GM18909 (cell line): ENCODE data around the gene PGBD5.

ENCODE experiments used
- ATAC-seq: cut with Tn5 transposase; IDR thresholded peaks from one replicate; pipeline ENCODE4 v1.9.1; 2021; ENCODE audit warnings: mild to moderate bottlenecking; ENCODE audit not compliant: unreplicated experiment, poor library complexity

PGBD5 gene

DNA sequence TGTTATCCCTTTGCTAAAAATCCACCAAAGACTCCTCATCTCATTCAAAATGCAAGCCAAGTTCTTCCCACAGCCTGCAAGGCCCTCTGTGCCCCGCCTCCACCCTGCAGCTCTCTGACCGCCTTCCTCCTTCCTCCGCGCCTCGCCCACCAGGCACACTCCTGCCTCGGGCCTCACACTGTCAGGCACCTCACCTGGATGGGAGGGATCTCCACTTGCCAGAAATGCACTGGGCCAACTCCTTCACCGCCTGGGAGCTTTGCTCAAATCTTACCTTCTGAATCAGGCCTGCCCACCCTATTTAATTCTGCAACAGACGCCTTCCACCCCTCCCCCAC, 26.2 kb downstream of the PGBD5 start:
- no peak for ATAC-seq

DNA sequence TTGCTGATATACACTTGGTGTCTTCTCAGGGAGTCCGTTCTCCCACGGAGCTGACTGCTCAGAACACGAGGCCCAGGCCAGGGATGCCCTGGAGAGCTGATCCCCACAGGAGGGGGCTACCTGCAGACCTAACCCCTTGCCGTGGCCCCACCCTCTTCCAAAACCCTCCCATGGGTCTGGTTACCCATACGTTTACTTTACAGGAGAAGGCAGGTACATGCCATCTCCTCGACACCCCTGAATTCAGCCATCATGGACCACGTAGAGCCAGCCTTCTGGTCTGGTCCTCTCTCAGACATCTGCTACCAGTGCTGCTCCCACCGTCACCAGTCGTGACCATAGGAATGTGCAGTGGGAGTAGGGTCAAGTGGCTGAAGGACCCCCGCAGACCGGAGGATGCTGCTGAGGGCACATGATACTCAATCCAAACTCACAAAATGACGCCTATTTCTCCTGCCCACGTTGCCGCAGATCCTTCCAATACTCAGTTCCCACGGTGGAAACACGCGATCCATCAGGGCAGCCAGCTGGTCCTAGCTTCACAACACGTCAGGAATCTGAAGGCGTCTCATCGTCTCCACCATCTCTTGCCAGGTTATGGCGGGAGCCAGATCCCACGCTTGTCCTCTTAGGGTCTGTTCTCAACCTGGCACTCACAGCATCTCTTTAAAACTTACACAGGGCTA, 26.7 kb downstream of the PGBD5 start:
- ATAC-seq, result no peak

DNA sequence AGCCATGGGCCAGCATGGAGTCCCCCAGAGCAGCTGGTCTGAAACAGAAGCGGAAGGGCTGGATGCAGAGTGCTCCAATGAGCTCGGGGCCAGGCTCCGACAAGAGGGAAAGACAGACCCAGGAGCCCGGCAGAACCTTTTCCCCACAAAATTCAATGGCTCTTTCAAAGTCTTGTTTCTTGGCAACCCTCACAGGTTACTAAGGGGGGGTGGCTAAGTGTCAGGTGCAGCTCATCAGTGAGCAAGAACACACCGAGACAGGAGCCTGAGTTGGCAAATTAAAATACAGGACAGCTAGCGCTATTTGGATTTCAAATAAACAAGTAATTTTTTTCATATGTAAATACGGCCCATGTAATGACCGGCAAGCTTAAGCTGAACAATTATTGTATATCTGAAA, 27.3 kb downstream of the PGBD5 start:
- ATAC-seq, result no peak

DNA sequence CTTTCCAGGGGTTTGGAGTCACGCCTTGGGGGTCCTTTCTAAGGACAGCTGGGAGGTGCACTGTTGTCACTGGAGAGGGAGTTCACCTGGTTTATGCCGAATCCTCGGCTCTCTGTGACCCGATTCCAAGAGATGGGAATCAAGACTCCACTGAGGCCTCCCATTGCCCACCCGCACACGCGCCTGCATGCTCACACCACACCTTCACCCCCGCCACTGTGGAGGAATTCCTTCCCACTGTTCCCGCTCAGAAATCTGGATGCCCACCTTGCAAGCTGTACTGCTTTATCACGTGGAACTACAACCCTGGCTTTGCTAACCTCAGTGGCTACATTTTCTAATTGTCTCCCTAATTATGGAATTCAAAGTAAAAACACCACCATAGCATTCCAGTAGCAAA, 29.2 kb downstream of the PGBD5 start:
- ATAC-seq, result no peak

DNA sequence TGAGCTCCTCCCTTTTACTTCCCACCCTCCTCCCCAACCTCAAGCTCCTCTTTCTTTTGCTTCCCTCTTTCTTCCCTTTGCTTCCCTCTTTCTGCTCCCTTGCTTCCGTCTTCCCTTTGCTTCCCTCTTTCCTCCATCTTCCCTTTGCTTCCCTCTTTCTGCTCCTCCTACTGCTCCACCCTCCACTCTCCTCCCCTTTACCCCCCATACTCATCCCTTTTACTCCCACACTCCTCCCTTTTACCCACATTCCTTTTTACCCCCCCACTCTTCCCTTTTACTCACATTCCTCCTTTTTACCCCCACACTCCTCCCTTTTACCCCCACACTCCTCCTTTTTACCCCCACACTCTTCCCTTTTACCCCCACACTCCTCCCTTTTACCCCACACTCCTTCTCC, 30.2 kb downstream of the PGBD5 start:
- no peak for ATAC-seq

DNA sequence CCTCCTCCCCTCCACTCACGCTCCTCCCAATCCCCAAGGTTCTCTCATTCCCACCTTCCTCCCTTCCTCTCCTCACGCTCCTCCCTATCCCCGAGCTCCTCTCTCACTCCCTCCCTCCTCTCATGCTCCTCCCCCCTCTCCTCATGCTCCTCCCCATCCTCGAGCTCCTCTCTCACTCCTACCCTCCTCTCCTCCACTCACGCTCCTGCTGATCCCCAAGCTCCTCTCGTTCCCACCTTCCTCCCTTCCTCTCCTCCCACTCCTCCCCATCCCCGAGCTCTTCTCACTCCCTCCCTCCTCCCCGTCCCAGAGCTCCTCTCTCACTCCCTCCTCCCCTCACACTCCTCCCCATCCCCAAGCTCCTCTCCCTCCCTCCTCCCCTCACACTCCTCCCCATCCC, 31.4 kb downstream of the PGBD5 start:
- ATAC-seq, result no peak

DNA sequence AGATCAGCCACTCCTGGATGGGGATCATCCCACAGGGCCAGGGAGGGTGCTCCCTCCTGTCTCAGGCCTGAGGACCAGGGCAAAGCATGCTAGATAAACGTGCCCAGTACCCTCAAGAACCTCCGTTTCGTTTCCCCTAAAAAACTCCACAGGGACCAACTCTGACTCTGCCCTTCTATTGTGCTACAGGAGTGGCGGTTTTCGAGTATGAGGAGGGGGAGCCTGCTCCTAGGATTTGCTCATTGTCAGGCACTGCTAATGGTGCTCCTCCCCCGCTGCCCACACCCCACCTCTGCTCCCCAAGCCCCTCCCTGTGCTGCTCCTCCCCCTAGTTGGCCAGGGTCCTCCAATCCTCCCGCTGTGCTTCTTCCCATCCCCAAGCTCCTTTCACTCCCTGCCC, 32.0 kb downstream of the PGBD5 start:
- no peak for ATAC-seq

DNA sequence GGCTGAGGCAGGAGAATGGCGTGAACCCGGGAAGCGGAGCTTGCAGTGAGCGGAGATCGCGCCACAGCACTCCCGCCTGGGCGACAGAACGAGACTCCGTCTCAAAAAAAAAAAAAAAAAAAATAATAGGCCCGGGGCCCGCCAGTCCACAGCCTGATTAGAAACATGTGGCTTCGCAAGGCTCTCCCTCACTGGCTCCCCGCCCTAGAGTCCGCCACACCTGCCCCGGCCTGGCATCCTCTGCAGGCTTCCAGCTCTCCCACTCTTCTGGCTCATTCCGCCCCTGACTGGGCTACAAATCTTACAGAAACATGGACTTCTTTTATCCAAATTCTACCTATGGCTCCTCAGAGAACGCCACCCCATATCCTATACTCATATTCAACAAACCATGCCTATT, 32.4 kb downstream of the PGBD5 start:
- no peak for ATAC-seq

DNA sequence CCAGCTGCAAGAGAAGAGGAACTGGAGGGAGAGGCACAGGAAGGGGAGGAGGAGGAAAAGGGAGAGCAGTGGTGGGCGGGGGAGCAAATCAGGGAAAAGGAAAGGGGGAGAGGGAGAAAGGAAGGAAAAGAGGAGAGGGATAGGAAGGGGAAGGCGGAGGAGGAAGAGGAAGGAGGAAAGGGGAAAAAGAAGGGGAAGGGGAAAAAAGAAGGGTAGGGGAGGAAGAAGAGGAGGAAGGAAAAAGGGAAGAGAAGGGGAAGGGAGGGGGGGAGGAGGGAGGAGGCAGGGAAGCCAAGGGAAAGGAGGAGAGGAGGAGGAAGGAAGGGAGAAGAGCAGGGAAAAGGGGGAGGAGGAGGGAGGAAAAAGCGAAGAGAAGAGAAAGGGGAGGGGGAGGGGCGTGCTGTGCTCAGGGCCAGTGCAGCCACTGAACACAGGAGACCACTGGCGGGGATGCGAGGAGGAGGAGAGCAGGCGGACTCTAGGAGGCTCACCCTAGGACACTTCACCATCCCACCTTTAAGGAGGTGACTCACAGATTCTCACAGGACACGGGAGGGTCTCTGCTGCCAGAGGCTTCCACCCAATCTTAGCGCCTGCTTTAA, 33.1 kb downstream of the PGBD5 start:
- no peak for ATAC-seq

DNA sequence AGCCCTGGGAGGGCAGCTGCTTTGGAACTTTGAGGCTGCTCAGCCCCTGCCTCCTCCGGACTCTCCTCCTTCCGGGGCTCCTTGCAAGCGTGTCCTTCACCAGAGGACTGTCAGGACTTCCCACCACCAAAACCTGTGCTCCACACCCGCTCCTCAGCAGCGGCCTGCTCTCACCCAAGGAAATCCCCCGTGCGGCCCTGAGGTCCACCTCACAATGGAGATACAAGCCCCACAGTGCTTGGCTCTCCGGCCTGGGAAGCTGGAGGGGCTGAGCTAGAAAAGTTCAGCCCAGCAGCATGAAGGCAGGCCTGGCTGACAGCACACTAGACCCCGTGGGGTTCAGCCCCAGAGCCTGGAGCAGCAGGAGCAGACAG, 33.6 kb downstream of the PGBD5 start:
- ATAC-seq, result no peak

DNA sequence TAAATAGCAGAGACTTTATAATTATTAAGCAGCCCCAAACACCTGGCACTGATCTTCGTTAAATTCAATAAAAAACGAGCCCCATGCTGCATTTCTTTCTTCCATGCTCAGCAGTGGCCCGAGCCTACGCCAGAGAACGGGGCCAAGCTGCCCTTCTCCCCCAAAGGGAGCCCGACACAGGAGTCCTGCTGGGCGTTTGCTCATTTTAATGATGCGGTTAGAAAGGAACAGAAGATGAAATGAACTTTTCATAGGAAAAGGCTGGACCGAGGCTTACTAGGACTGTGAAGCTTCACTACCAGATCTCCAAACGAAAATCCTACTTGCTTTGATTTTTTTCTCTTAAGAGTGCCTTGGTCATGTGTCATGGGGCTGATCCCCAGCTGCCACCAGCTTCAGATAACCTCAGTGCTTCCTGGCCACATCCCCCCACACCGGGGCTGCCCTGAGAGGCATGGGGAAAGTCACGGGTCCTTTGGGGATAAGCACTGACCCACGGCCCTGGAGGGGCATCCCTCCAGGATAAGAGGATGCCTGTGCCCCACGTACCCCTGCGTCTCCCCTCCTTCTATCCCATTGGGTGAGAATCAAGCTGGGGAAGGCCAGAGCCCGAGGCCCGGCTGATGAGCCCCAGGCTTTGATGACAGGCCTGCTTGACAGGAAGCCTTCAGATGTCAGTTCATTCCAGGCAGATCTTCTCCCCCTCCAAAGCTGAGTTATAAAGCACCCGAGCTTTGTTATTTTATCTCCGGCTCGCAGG, 34.2 kb downstream of the PGBD5 start:
- ATAC-seq, result no peak

DNA sequence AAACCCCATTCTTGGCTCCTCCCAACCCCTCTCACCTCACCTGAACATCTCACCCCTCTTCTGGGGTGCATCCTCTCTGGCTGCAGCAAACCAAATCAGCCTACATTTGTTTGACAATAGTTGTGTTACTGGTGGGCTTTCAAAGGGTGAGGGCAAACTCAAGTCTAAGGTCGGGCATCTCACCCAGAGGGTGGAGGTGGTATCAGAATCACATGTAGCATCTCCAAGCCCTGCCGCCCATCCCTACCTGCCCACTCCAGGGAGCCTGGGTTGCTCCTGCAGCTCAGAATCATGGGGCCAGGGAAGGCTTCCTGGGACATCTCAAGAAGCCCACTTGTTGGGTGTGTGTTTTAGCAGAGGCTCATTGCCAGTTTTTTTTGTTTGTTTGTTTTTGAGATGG, 35.8 kb downstream of the PGBD5 start:
- ATAC-seq, result no peak

DNA sequence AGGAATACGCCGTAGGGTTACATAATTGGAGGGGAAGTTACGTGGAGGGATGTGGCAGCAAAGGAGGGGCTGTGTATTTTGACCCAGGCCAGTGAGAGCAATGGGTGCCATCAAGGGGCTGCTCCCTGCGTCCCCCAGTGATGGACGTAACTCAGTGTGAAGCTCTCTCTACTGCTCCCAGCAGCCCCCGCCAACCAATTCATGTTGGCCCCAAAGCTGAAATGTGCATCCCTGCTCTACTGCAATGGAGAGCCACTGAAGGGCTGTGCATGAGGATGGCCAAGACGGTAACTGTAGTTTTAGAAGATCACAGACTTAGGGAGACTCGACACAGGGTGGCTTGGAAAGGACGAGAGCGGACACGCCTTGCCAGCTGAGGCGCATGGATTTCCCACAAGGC, 38.3 kb downstream of the PGBD5 start:
- ATAC-seq, result no peak

DNA sequence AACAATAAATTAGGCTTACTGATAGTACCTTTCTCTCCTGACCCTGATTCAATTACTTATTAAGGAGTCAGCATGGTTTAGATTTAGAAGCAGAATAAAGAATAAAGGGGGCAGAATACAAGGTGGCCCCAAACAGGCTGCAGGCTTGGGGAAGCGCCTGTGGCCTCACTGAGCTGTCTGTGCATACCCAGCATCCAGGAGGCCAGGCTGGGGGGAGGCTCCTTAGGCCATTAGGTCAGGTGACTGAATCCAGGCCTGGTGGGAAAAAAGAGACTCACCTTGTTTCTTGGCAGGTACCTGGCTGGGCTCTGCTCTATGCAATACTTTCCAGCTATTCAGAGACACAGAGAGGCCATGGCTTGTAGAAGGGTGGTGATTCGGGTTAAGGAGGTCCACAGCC, 38.8 kb downstream of the PGBD5 start:
- ATAC-seq, result no peak

DNA sequence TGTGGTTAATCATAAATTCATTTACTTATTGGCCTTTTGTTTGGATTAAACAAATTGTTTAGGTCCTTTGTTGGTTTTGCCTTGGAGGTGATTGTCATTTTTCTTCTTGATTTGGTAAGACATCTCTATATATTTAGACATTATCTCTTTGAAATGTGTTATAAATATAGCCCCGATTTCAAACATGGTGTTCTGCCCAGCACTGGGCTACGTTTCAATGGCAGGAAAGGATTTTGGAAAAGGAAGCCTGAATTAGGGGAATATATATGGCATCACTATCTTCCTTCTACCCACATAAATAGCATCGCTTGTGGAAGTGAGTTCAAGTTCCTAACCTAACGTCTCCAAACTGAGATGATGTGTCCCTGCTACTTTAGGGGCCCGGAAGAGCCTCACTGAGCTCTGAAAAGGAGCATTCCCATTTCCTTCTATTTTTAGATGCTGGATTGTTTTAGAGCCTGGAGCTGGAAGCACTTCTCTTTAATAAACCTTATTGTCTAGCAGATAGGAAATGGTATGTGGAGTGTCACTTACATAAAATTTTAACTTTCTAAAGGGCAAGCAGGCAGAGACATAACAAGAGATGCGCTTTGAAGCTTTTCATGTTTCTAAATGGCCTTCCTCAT, 39.4 kb downstream of the PGBD5 start:
- no peak for ATAC-seq

DNA sequence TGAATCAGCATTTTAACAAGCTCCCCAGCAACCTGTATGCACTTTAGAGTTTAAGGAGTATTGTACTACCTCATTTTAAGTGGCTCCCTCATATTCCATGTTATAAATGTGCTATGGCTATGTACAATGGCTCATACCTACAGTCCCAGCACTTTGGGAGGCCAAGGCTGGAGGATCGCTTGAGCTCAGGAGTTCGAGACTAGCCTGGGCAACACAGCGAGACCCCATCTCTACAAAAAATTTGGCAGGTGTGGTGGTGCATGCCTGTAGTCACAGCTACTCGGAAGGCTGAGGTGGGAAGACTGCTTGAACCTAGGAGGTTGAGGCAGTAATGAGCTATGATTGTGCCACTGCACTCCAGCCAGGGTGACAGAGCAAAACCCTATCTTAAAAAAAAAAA, 40.2 kb downstream of the PGBD5 start:
- no peak for ATAC-seq

DNA sequence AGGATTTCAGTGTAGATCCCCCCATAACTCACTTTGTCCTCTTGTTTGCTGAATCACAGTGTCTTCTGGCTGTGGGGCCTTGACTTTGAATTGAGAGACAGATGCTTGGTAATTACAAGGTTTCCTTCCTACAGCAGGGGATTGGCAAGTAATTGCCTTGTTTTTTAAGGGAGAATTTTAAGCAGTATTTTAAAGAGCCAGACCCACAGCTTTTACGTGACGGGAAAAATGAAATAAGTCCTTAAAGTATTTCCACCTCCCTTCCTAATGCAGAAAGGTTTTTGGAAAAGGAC, 41.0 kb downstream of the PGBD5 start:
- ATAC-seq, result no peak

DNA sequence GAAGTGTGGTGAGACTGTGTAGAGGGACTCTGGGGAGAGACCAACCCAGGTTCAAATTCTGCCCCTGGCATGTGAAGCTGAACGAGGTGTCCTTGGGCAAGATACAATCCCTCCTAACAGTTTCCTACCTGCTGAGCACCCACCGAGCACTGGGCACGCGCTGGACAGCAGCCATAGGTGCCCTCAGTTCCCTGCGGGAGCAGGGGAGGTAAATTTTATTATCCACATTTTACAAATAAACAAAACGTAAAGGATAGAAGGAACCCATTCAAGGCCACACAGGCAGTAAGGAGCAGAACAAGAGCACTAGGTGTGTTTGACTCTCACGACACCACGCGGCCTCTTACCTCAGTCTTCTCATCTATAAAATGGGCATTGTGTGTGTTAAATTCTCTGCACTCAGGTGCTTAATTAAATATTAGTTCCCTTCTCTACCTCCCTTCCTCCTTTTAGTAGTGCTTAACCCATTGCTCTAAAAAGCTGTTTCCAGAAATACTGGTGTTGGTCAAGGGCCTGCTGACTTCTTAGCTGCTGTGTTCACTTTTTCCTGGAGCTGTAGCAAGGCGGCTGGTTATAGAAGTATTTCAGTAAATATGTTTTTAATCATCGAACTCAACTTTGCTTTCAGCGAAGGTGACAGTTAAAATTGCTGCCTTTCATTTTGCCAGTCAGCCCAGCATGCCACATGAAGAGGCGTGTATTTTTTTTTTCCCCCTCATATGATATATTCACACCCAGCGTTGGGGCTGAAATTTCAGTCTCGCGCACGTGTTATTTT, 41.6 kb downstream of the PGBD5 start:
- ATAC-seq, result no peak

DNA sequence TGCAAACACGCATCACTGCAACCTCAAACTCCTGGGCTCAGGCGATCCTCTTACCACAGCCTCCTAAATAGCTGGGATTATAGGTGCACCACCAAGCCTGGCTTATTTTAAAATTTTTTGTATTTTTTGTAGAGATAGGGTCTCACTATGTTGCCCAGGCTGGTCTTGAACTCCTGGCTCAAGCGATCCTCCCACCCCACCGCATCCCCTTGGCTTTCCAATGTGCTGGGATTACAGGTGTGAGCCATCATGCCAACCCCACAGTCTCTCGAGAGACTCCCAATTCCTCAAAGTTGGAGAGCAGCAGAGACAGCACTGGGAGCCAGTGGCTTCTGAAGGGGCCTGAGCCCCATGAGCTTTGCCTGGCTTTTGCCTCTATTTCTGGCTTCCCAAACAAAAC, 42.7 kb downstream of the PGBD5 start:
- ATAC-seq, result no peak

DNA sequence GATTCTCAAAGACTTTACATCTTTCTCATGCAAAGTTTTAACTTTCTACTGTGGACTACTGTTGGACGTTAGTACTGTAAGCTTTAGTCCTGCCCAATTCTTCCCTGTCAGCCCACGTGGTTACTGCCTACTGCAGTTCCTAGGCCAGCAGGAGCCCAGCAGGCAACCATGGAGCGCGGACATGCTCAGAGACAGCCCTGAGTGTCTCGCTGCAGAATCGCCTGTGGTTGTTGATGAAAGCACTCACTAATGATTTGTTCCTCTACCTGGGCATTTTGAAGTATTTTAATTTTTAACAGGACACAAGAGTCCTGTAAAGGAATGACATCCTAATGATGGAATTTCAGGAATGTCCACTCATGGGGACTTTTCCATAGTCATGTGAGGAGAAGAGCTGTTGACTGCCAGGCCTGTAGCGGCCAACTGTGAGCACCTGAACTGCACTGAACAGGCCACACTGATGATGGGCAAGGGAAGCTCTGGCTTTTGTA, 44.1 kb downstream of the PGBD5 start:
- ATAC-seq, result no peak

DNA sequence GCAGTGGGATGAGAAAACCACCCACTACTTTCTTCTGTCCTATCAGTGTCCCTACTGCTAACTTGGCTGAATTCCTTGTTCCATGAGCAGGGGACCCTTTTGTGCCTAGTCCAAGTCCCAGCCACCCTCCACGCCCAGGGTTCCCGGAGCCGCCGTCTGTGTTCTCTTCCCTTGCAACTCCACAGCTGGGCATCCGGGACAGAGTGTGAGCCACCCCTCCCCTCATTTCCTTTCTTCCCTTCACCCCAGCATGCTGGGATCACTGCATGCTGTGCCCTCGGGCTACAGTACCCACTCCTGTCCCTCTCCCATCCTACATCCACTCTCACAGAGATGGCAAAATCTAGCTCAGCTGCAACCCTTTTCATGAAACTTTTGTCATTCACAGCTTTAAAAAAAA, 44.5 kb downstream of the PGBD5 start:
- no peak for ATAC-seq
